MCF 10A (cell line): ENCODE measurements around the gene CACNB4. TPM values are rescaled to one million over a fixed set of nuclear protein-coding genes. Genes with fewer than 3 reads are reported as not detected.
"Not testable (repeated sequence)": the region's sequence is repeated elsewhere in the genome, so short reads cannot be mapped to it uniquely, and the experiment has no call there.

Experiments
- BruUV-seq: library from RNA; stranded (reverse); fragments of 400-500 nt; replicated peaks from 2 replicates; lab custom pipeline; 2021; lab: Mats Ljungman, UMichigan
- CTCF ChIA-PET: fragments of 300-600 bp; sonication (Branson Sonifier 250); formaldehyde crosslinking; extraction: SDS; loops from one replicate; lab custom pipeline; 2021; ENCODE audit warnings: antibody characterized with exemption, inconsistent platforms; lab: Yijun Ruan, JAX
- POLR2A ChIA-PET: fragments of 300-600, 350-650 bp; sonication (Branson Sonifier 250); formaldehyde crosslinking; extraction: SDS; loops from one replicate; lab custom pipeline; 2020; ENCODE audit warnings: antibody characterized with exemption, inconsistent platforms; lab: Yijun Ruan, JAX
- DNase-seq: peaks from one replicate; pipeline ENCODE4 v3.0.0-alpha.2; 2018; ENCODE audit not compliant: unreplicated experiment
- H3K27ac Mint-ChIP-seq: one replicate; pipeline ENCODE4 v1.8.0; 2022; ENCODE audit warnings: mild to moderate bottlenecking, low read depth, mixed read lengths; ENCODE audit not compliant: unreplicated experiment
- H3K27me3 Mint-ChIP-seq: one replicate; pipeline ENCODE4 v1.8.0; 2022; ENCODE audit warnings: mixed read lengths; ENCODE audit not compliant: insufficient read depth, unreplicated experiment
- H3K36me3 Mint-ChIP-seq: one replicate; pipeline ENCODE4 v1.8.0; 2022; ENCODE audit warnings: mild to moderate bottlenecking, moderate library complexity, mixed read lengths; ENCODE audit not compliant: insufficient read depth, unreplicated experiment
- H3K4me1 Mint-ChIP-seq: one replicate; pipeline ENCODE4 v1.8.0; 2022; ENCODE audit warnings: mixed read lengths; ENCODE audit not compliant: insufficient read depth, unreplicated experiment
- H3K4me3 Mint-ChIP-seq: one replicate; pipeline ENCODE4 v1.8.0; 2022; ENCODE audit warnings: mild to moderate bottlenecking, moderate library complexity, mixed read lengths; ENCODE audit not compliant: unreplicated experiment
- H3K9me3 Mint-ChIP-seq: one replicate; pipeline ENCODE4 v1.8.0; 2022; ENCODE audit warnings: mixed read lengths; ENCODE audit not compliant: unreplicated experiment
- intact Hi-C: fragments of 100-400 bp; cut with micrococcal nuclease; formaldehyde crosslinking; loops from 2 replicates; pipeline ENCODE4 v1.14.1; 2022
- total RNA-seq: library from RNA; stranded (reverse); gene quantifications from 2 replicates; pipeline ENCODE4 v1.2.3, GENCODE V29; 2022
- TF ChIP-seq, protein P1 (sequence below): fragments of 200-600 bp; IDR thresholded peaks from one replicate; pipeline ENCODE4 v1.8.0; 2022; ENCODE audit warnings: antibody characterized with exemption, mild to moderate bottlenecking; ENCODE audit not compliant: unreplicated experiment

CACNB4 gene
- total RNA-seq, 1 experiment from 2014 or later: 0.49 TPM

DNA sequence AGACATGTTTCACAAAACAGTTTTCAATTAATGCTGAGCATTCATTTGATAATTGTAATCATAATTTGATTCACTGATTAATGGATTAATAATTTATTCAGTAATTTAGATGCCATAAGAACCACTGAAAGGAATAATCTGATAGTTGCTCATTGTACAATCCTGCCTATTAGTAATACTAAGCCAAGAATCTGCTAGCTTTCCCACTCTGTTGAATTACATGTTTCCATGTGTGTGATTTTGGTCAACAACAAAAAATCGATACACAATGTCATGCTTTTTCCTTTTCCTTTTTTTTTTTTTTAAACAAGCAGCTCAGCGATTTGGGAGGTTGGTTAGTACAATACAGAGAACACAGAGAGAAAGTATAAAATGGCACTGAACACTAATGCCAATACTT lies 296.5 kb downstream of the CACNB4 start:
- no TSS peak for BruUV-seq
- H3K4me3 Mint-ChIP-seq: no peak overlapping the region
- H3K4me1 Mint-ChIP-seq: no peaks in the 10 kb centered on the region
- ChIA-PET POLR2A (interaction anchor here (0.6 to 2.1 kb wide), 2 partner anchors 25 to 1300 kb away, joined by 3 to 10 read pairs; partner anchors contain the start of gene ARL5A), CTCF (interaction anchor here (0.6 to 2.2 kb wide), 4 partner anchors 11 to 223 kb away, joined by 3 to 9 read pairs (median 4); no protein-coding TSS in a partner anchor)
- H3K27me3 Mint-ChIP-seq: no peaks in the 10 kb centered on the region
- no peak overlapping the region for H3K27ac Mint-ChIP-seq
- TF ChIP-seq, protein P1, sequence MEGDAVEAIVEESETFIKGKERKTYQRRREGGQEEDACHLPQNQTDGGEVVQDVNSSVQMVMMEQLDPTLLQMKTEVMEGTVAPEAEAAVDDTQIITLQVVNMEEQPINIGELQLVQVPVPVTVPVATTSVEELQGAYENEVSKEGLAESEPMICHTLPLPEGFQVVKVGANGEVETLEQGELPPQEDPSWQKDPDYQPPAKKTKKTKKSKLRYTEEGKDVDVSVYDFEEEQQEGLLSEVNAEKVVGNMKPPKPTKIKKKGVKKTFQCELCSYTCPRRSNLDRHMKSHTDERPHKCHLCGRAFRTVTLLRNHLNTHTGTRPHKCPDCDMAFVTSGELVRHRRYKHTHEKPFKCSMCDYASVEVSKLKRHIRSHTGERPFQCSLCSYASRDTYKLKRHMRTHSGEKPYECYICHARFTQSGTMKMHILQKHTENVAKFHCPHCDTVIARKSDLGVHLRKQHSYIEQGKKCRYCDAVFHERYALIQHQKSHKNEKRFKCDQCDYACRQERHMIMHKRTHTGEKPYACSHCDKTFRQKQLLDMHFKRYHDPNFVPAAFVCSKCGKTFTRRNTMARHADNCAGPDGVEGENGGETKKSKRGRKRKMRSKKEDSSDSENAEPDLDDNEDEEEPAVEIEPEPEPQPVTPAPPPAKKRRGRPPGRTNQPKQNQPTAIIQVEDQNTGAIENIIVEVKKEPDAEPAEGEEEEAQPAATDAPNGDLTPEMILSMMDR: no peak
- no peak for DNase-seq
- H3K36me3 Mint-ChIP-seq: peaks cover 26% of the 10 kb centered on the region
- H3K9me3 Mint-ChIP-seq: no peaks in the 10 kb centered on the region
- intact Hi-C loops: no loop called here

DNA sequence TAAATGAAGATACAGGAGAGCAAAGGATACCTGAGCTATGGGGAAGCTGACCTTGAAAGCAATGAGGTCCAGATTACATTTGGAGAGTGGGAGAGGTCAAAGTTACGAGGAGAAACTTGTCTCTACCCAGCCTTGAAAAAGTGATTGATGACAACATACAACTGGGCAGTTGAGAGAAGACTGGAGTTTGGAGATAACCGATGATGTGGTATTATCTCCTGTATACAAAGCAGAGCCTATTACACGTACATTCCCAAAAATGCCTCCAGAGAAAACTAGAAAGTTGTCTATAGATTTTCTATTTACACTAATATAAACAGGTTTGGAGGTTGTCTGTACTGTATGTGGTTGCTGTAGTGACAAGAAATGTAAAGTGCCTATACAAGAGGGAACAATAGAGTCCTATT lies 299.0 kb downstream of the CACNB4 start:
- TF ChIP-seq, protein P1: no peak
- Mint-ChIP-seq H3K27me3 (no peaks in the 10 kb centered on the region), H3K36me3 (peaks cover 26% of the 10 kb centered on the region), H3K4me1 (peaks cover 7% of the 10 kb centered on the region), H3K4me3 (no peak overlapping the region), H3K27ac (peak overlapping the region; percentile 55), H3K9me3 (no peaks in the 10 kb centered on the region)
- BruUV-seq: no TSS peak
- DNase-seq: no peak
- POLR2A ChIA-PET: interaction anchor here (1.0 to 1.2 kb wide), 3 partner anchors 9 to 28 kb away, joined by 3 to 4 read pairs (median 4); partner anchors contain the start of gene ARL5A
- CTCF ChIA-PET: interaction anchor here (0.9 to 1.0 kb wide), 2 partner anchors 8 to 170 kb away, joined by 3 read pairs; no protein-coding TSS in a partner anchor
- intact Hi-C loops: no loop called here

DNA sequence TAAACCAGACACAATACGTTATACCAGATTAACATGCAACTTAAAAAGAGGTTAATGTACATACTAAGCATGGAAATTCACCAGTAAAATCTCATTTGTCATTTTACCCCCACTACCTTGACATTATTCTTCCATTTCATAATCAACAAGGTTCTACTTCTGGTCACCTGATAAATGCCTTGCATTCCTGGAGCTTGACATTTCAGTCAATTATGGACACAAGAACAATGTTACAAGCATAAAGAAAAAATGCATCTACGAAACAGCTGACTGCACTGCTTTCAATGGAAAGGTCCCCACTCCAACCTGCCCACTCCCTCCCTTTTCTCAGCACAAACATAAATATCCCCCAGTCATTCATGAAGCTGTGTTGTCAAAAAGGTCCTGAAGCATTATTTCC lies 302.1 kb downstream of the CACNB4 start:
- Mint-ChIP-seq H3K4me3 (no peak overlapping the region), H3K27me3 (no peaks in the 10 kb centered on the region), H3K27ac (peak overlapping the region; percentile 24), H3K36me3 (peaks cover 16% of the 10 kb centered on the region), H3K9me3 (no peaks in the 10 kb centered on the region), H3K4me1 (peaks cover 7% of the 10 kb centered on the region)
- no peak for DNase-seq
- intact Hi-C loops: no loop called here
- no TSS peak for BruUV-seq
- POLR2A ChIA-PET: interaction anchor here (0.6 kb wide), 1 partner anchor 417 kb away, joined by 3 read pairs; no protein-coding TSS in a partner anchor
- CTCF ChIA-PET: interaction anchor here (0.7 kb wide), 1 partner anchor 125 kb away, joined by 3 read pairs; no protein-coding TSS in a partner anchor
- TF ChIP-seq, protein P1: no peak

DNA sequence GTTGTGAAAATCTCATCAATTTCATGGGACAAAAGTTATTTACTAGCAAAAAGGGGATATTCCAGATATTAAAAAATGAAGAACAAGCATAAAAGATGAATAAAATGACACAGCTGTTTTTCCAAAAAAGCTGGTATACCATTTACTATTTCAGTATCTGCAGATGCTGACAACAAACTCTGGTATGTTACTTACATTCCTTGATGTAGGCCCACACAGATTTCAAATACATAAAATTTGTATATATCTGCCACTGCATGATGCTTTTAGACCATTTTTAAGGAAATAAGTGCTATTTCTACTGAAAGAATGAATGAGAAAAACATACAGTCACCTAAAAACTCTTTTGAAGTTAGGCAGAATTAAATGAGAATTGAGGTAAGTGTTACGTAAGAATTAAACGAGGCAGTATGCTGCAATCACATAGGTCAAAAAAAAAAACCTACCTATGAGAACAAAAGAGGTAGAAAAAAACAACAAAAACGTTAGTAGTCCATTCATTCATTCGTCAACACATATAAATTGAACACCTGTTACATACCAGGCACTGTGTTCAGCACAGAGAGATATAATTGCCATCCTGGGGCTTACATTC lies 303.1 kb downstream of the CACNB4 start:
- H3K27ac Mint-ChIP-seq: no peak overlapping the region
- no peak for DNase-seq
- no peak overlapping the region for H3K4me3 Mint-ChIP-seq
- no peaks in the 10 kb centered on the region for H3K9me3 Mint-ChIP-seq
- TF ChIP-seq, protein P1: no peak
- intact Hi-C loops: no loop called here
- peaks cover 7% of the 10 kb centered on the region for H3K36me3 Mint-ChIP-seq
- no peaks in the 10 kb centered on the region for H3K27me3 Mint-ChIP-seq
- BruUV-seq: no TSS peak
- peaks cover 7% of the 10 kb centered on the region for H3K4me1 Mint-ChIP-seq
- POLR2A ChIA-PET: no interaction called here
- CTCF ChIA-PET: interaction anchor here (0.7 kb wide), 1 partner anchor 127 kb away, joined by 3 read pairs; no protein-coding TSS in a partner anchor

DNA sequence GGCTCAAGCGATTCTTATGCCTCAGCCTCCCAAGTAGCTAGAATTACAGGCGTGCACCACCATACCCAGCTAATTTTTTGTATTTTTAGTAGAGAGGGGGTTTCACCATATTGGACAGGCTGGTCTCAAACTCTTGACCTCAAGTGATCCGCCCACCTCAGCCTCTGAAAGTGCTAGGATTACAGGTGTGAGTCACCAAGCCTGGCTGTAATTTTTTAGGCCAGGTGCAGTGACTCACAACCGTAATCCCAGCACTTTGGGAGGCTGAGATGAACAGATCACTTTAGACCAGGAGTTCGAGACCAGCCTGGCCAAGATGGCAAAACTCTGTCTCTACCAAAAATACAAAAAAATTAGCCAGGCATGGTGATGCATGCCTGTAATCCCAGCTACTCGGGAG lies 304.4 kb downstream of the CACNB4 start:
- H3K36me3 Mint-ChIP-seq, H3K4me3 Mint-ChIP-seq, intact Hi-C loops, H3K27ac Mint-ChIP-seq, H3K4me1 Mint-ChIP-seq, BruUV-seq, H3K9me3 Mint-ChIP-seq, POLR2A ChIA-PET, DNase-seq, H3K27me3 Mint-ChIP-seq: not testable (repeated sequence)
- CTCF ChIA-PET: interaction anchor here (0.8 kb wide), 1 partner anchor 232 kb away, joined by 4 read pairs; no protein-coding TSS in a partner anchor
